Bone marrow (tissue), 2 donors: Measurements from ENCODE around the gene DLGAP1.
"Not testable (repeated sequence)": the region's sequence is repeated elsewhere in the genome, so short reads cannot be mapped to it uniquely, and the experiment has no call there.

Experiments
- DNase-seq, 2 donors: peaks; one replicate each; lab custom pipeline; 2025; lab: John Stamatoyannopoulos, UW

DLGAP1 gene

GRCh38 chr18:3620146-3621119 lies 834.7 kb downstream of the DLGAP1 start:
- no peak for DNase-seq

GRCh38 chr18:3619746-3620145 lies 835.4 kb downstream of the DLGAP1 start:
- no peak for DNase-seq

GRCh38 chr18:3619222-3619621 lies 835.9 kb downstream of the DLGAP1 start:
- no peak for DNase-seq

GRCh38 chr18:3616744-3617143 lies 838.4 kb downstream of the DLGAP1 start:
- DNase-seq: no peak

- no peak for DNase-seq
These were observed 839.0 kb downstream of the DLGAP1 start for GRCh38 chr18:3616142-3616541.

- no peak for DNase-seq
These were observed 839.6 kb downstream of the DLGAP1 start for GRCh38 chr18:3615374-3615985.

- DNase-seq: no peak
These were observed 842.8 kb downstream of the DLGAP1 start for GRCh38 chr18:3612315-3612714.

- no peak for DNase-seq
These were observed 843.6 kb downstream of the DLGAP1 start for GRCh38 chr18:3611313-3612090.

- DNase-seq: no peak
These were observed 844.3 kb downstream of the DLGAP1 start for GRCh38 chr18:3610813-3611212.

GRCh38 chr18:3610188-3610708 lies 844.9 kb downstream of the DLGAP1 start:
- no peak for DNase-seq

- no peak for DNase-seq
These were observed 846.6 kb downstream of the DLGAP1 start for GRCh38 chr18:3608488-3608887.

GRCh38 chr18:3608099-3608453 lies 847.0 kb downstream of the DLGAP1 start:
- not testable (repeated sequence) for DNase-seq

GRCh38 chr18:3607309-3608098 lies 847.6 kb downstream of the DLGAP1 start:
- DNase-seq: no peak

GRCh38 chr18:3606863-3607262 lies 848.2 kb downstream of the DLGAP1 start:
- not testable (repeated sequence) for DNase-seq

GRCh38 chr18:3605954-3606443 lies 849.1 kb downstream of the DLGAP1 start:
- DNase-seq: peak in 1 of 2 donors; percentile 77

- no peak for DNase-seq
These were observed 849.6 kb downstream of the DLGAP1 start for GRCh38 chr18:3605486-3605952.

GRCh38 chr18:3604498-3605408 lies 850.4 kb downstream of the DLGAP1 start:
- DNase-seq: peak; percentile 17 to 78

GRCh38 chr18:3604235-3604497 lies 850.9 kb downstream of the DLGAP1 start:
- no peak for DNase-seq

- DNase-seq: peak; percentile 42 to 79
These were observed 851.5 kb downstream of the DLGAP1 start for GRCh38 chr18:3603421-3604234.
